DOHH2 (cell line): ENCODE measurements around the gene SERHL2.

ENCODE experiments used
- CTCF ChIP-seq: fragments of 200-600 bp; sonication (generic); IDR thresholded peaks from one replicate; pipeline ENCODE4 v1.5.1; 2014; ENCODE audit warnings: antibody characterized with exemption, mild to moderate bottlenecking, low read depth, low read length; ENCODE audit not compliant: poor library complexity, severe bottlenecking
- EZH2phosphoT487 ChIP-seq: fragments of 200-600 bp; sonication (generic); IDR thresholded peaks from 2 replicates; pipeline ENCODE4 v1.6.1; 2017; ENCODE audit warnings: borderline replicate concordance, mild to moderate bottlenecking, antibody characterized with exemption, low read length, moderate library complexity, mixed read lengths

GRCh38 chr22:42536166-42536565, 17.6 kb upstream of the SERHL2 start:
- TF ChIP-seq CTCF (no peak), EZH2phosphoT487 (no peak)
